BE2C (cell line): Measurements from ENCODE around the gene SBF1.
A peak's percentile ranks its signal among the peaks of the same experiment; 100 is the strongest.

Source experiments
- DNase-seq: peaks from one replicate; pipeline ENCODE4 v3.0.0-alpha.2; 2020
- H3K27me3 ChIP-seq: fragments of 250-450 bp; sonication (Bioruptor Pico); 2 replicates; pipeline ENCODE4 v1.5.1; 2020; ENCODE audit warnings: mild to moderate bottlenecking
- H3K36me3 ChIP-seq: fragments of 250-450 bp; sonication (Bioruptor Pico); 2 replicates; pipeline ENCODE4 v1.5.1; 2020; ENCODE audit warnings: mild to moderate bottlenecking
- H3K4me1 ChIP-seq: fragments of 250-450 bp; sonication (Bioruptor Pico); 2 replicates; pipeline ENCODE4 v1.5.1; 2020
- H3K4me3 ChIP-seq: 2 replicates; pipeline ENCODE4 v1.5.1; 2011; ENCODE audit warnings: low read depth, low read length
- H3K9me3 ChIP-seq: fragments of 250-450 bp; sonication (Bioruptor Pico); 2 replicates; pipeline ENCODE4 v1.5.1; 2020
- CTCF ChIP-seq: IDR thresholded peaks from 2 replicates; pipeline ENCODE4 v1.5.1; 2012; ENCODE audit warnings: mild to moderate bottlenecking, low read depth, low read length

Gene SBF1

GRCh38 chr22:50502628-50503474 is 28.0 kb upstream of the SBF1 start:
- peaks cover 26% of the 10 kb centered on the region for H3K36me3 ChIP-seq
- no peak overlapping the region for H3K4me3 ChIP-seq
- H3K27me3 ChIP-seq = no peaks in the 10 kb centered on the region
- H3K4me1 ChIP-seq = no peaks in the 10 kb centered on the region
- DNase-seq = peak; percentile 50
- H3K9me3 ChIP-seq = no peaks in the 10 kb centered on the region
- TF ChIP-seq CTCF = no peak

- Histone ChIP-seq H3K9me3 (no peaks in the 10 kb centered on the region), H3K4me3 (no peak overlapping the region), H3K4me1 (no peaks in the 10 kb centered on the region), H3K36me3 (peaks cover 23% of the 10 kb centered on the region), H3K27me3 (no peaks in the 10 kb centered on the region)
- no peak for TF ChIP-seq CTCF
- no peak for DNase-seq
Measured at GRCh38 chr22:50502096-50502495, 27.3 kb upstream of the SBF1 start.

GRCh38 chr22:50500452-50500851 is 25.6 kb upstream of the SBF1 start:
- H3K4me3 ChIP-seq = no peak overlapping the region
- no peaks in the 10 kb centered on the region for H3K9me3 ChIP-seq
- no peak for DNase-seq
- peaks cover 14% of the 10 kb centered on the region for H3K36me3 ChIP-seq
- H3K27me3 ChIP-seq = no peaks in the 10 kb centered on the region
- H3K4me1 ChIP-seq = no peaks in the 10 kb centered on the region
- TF ChIP-seq CTCF = no peak

- peak; percentile 83 for DNase-seq
- peak; percentile 87 for TF ChIP-seq CTCF
- H3K4me3 ChIP-seq = peak overlapping the region; percentile 2; the same call in 1 of the 2 replicates
- peaks cover 4% of the 10 kb centered on the region for H3K36me3 ChIP-seq
- H3K9me3 ChIP-seq = no peaks in the 10 kb centered on the region
- no peaks in the 10 kb centered on the region for H3K4me1 ChIP-seq
- H3K27me3 ChIP-seq = no peaks in the 10 kb centered on the region
Measured at GRCh38 chr22:50498322-50498890, 23.6 kb upstream of the SBF1 start.

- no peaks in the 10 kb centered on the region; the same call in 1 of the 2 replicates for H3K36me3 ChIP-seq
- no peak for TF ChIP-seq CTCF
- H3K4me3 ChIP-seq = no peak overlapping the region
- DNase-seq = no peak
- H3K4me1 ChIP-seq = no peaks in the 10 kb centered on the region
- H3K9me3 ChIP-seq = no peaks in the 10 kb centered on the region
- H3K27me3 ChIP-seq = no peaks in the 10 kb centered on the region
Measured at GRCh38 chr22:50497093-50497492, 22.3 kb upstream of the SBF1 start.
